ENCODE measurements around the gene TMEM269. TPM values are rescaled to one million over a fixed set of nuclear protein-coding genes. Genes with fewer than 3 reads are reported as not detected.

Gene TMEM269
- total and polyA plus RNA-seq, 10 of the 15 experiments (the other 5 are each of a cell fraction or from before 2014, with no cell fraction given) = 0.02 to 0.26 (median 0.06) TPM; not detected in 2

DNA sequence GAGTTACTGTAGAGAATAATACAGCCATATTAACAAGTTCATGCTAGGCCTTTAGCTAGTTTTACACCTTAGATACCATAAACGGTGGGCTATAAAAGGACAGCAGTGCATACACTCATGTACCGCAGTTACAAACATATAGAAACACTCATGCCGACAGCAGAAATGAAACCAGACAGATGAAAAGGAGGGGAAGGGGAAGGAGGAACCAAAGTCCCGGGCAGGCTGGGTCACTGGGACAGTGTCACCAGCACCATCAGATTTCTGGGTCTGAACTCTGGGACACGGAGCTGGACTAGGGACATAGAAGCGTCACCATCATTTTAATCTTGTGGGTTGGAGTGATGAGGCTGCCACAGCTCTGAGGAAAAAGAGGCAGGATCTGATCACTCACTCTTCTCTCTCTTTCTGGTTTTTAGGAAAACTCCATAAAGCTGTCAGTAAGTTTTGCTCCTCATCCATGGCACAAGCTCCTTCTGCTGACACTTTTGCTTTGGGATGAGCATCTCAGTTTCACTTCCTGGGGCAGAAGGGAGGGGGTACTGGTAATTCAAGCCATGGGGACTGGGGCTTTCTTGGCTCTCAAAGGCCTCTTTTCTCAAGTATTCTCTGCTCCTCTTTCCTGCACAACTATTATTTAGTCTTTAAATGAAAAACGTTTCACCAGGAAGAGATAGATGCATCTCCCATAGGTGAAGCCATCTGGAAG, 53.8 kb downstream of the TMEM269 start:
- H3K9me3 ChIP-seq (replicated peaks; ENCODE audit: control insufficient read depth, insufficient read depth, low read length) = no peaks in the 10 kb centered on the region
- 75% methylated on average over 7 of the region's 7 CpGs for WGBS (ENCODE audit: insufficient coverage, insufficient replicate concordance, low lambda C conversion rate, missing lambda C conversion rate)
- intact Hi-C loops (cut with micrococcal nuclease; ENCODE audit: unreplicated experiment) = no loop called here
- no peaks in the 10 kb centered on the region for H3K36me3 ChIP-seq (ENCODE audit: control insufficient read depth in 2 of 2, insufficient read depth in 2 of 2, low read length in 1 of 2)
- in situ Hi-C loops (cut with MboI) = no loop called here
- CTCF ChIA-PET = interaction anchor here (0.9 to 2.1 kb wide), 4 partner anchors 8 to 235 kb away, joined by 4 to 8 read pairs (median 5); partner anchors contain the start of gene ZNF691
- H3K4me2 ChIP-seq (ENCODE audit: control insufficient read depth, insufficient read depth) = peak overlapping the region; percentile 69
- no peak overlapping the region for H3K9ac ChIP-seq (ENCODE audit: control insufficient read depth, insufficient read depth, low read length)
- H3K4me3 ChIP-seq = 0 out of 2 replicates have a peak overlapping the region, but pooled peaks have one; percentile 7
- FAIRE-seq = peak; percentile 18
- POLR2A ChIA-PET = interaction anchor here (1.0 to 1.1 kb wide), 3 partner anchors 8 to 72 kb away, joined by 3 to 5 read pairs (median 4); partner anchors contain the start of genes C1orf50, P3H1 and ZNF691
- no peaks in the 10 kb centered on the region for H4K20me1 ChIP-seq (ENCODE audit: control insufficient read depth, insufficient read depth)
- H3K79me2 ChIP-seq (ENCODE audit: control insufficient read depth, insufficient read depth, low read length) = no peaks in the 10 kb centered on the region
- RAD21 ChIA-PET (ENCODE audit: unreplicated experiment) = interaction anchor here (0.6 to 1.5 kb wide), 4 partner anchors 9 to 529 kb away, joined by 3 to 5 read pairs (median 4); partner anchors contain the start of genes ELOVL1 and SVBP
- no peaks in the 10 kb centered on the region for H3K27me3 ChIP-seq (replicated peaks in 1 of 2; ENCODE audit: control insufficient read depth in 2 of 2, insufficient read depth in 2 of 2, low read length in 1 of 2)
- H2AFZ ChIP-seq (ENCODE audit: control insufficient read depth, low read depth, low read length) = peak overlapping the region; percentile 63
- peak overlapping the region; percentile 26; the same call in 1 of the 2 replicates for H3K27ac ChIP-seq (ENCODE audit: control insufficient read depth, insufficient read depth)
- ATAC-seq = peak; percentile 75
- peaks cover 12% of the 10 kb centered on the region for H3K4me1 ChIP-seq (ENCODE audit: control insufficient read depth, insufficient read depth, low read length)
- DNase-seq (ENCODE audit: low read depth, low spot score) = no peak
- TF ChIP-seq SPI1 (IDR thresholded peaks at IDR 0.05; ENCODE audit: borderline replicate concordance, insufficient read depth, low read depth, low read length) = peak; percentile 47; the same call in 1 of the 2 replicates
- no peak for TF ChIP-seq ESRRA (IDR thresholded peaks at IDR 0.05; ENCODE audit: low read length)
- TF ChIP-seq LARP7 (IDR thresholded peaks at IDR 0.05) = no peak
- no peak for TF ChIP-seq PRDM15 (CRISPR knock-in tag; IDR thresholded peaks at IDR 0.05)
- TF ChIP-seq CHD2 (IDR thresholded peaks at IDR 0.05; ENCODE audit: borderline replicate concordance, low read depth, low read length) = no peak
- SMC1A ChIA-PET (ENCODE audit: uncharacterized antibody, unreplicated experiment) = interaction anchor here (1.0 to 1.7 kb wide), 5 partner anchors 9 to 24 kb away, joined by 3 to 25 read pairs (median 4); partner anchors contain the start of genes SVBP and ZNF691
- no TSS peak for BruUV-seq (replicated peaks)

Measured in GM12878 (cell line).